Osteocyte (in vitro differentiated cells): ENCODE results near the gene RTL10. TPM values are rescaled to one million over a fixed set of nuclear protein-coding genes. Genes with fewer than 3 reads are reported as not detected.

Experiments used
- DNase-seq: peaks from one replicate; pipeline ENCODE4 v3.0.0; 2021; ENCODE audit warnings: mixed read lengths; ENCODE audit not compliant: unreplicated experiment; ENCODE audit errors: extremely low spot score
- H3K27ac Mint-ChIP-seq: one replicate; pipeline ENCODE4 v1.8.0; 2021; ENCODE audit warnings: mild to moderate bottlenecking, mixed read lengths; ENCODE audit not compliant: unreplicated experiment
- H3K27me3 Mint-ChIP-seq: one replicate; pipeline ENCODE4 v1.8.0; 2021; ENCODE audit warnings: mixed read lengths; ENCODE audit not compliant: unreplicated experiment
- H3K36me3 Mint-ChIP-seq: one replicate; pipeline ENCODE4 v1.8.0; 2021; ENCODE audit warnings: mixed read lengths; ENCODE audit not compliant: unreplicated experiment
- H3K4me1 Mint-ChIP-seq: one replicate; pipeline ENCODE4 v1.8.0; 2021; ENCODE audit warnings: mixed read lengths; ENCODE audit not compliant: unreplicated experiment
- H3K4me3 Mint-ChIP-seq: one replicate; pipeline ENCODE4 v1.8.0; 2021; ENCODE audit warnings: mild to moderate bottlenecking, moderate library complexity, mixed read lengths; ENCODE audit not compliant: unreplicated experiment
- H3K9me3 Mint-ChIP-seq: one replicate; pipeline ENCODE4 v1.8.0; 2021; ENCODE audit warnings: mixed read lengths; ENCODE audit not compliant: unreplicated experiment
- CTCF ChIP-seq: fragments of 200-600 bp; sonication (generic); IDR thresholded peaks from 2 replicates; pipeline ENCODE4 v1.5.0; 2021; ENCODE audit warnings: antibody characterized with exemption, mild to moderate bottlenecking, moderate library complexity
- total RNA-seq: library from RNA; stranded (reverse); gene quantifications from 2 replicates; pipeline ENCODE4 v1.2.1, GENCODE V29; 2021

Gene RTL10
- total RNA-seq, 1 donor from 2014 or later: 30.4 TPM

- Mint-ChIP-seq H3K4me3 (no peak overlapping the region), H3K27me3 (no peaks in the 10 kb centered on the region), H3K27ac (no peak overlapping the region), H3K4me1 (peaks cover 32% of the 10 kb centered on the region), H3K9me3 (no peaks in the 10 kb centered on the region), H3K36me3 (peaks cover 2% of the 10 kb centered on the region)
- no peak for TF ChIP-seq CTCF
- DNase-seq: no peak
Observed at GRCh38 chr22:19809741-19810140, 44.9 kb downstream of the RTL10 start.

GRCh38 chr22:19808873-19809478 lies 45.7 kb downstream of the RTL10 start:
- Mint-ChIP-seq H3K27me3 (no peaks in the 10 kb centered on the region), H3K4me1 (peaks cover 29% of the 10 kb centered on the region), H3K9me3 (no peaks in the 10 kb centered on the region), H3K27ac (no peak overlapping the region), H3K4me3 (no peak overlapping the region), H3K36me3 (peaks cover 2% of the 10 kb centered on the region)
- no peak for TF ChIP-seq CTCF
- no peak for DNase-seq

- H3K36me3 Mint-ChIP-seq: peaks cover 2% of the 10 kb centered on the region
- no peak for DNase-seq
- H3K27me3 Mint-ChIP-seq: no peaks in the 10 kb centered on the region
- H3K9me3 Mint-ChIP-seq: no peaks in the 10 kb centered on the region
- no peak overlapping the region for H3K27ac Mint-ChIP-seq
- peaks cover 29% of the 10 kb centered on the region for H3K4me1 Mint-ChIP-seq
- no peak overlapping the region for H3K4me3 Mint-ChIP-seq
- TF ChIP-seq CTCF: no peak
Observed at GRCh38 chr22:19807914-19808872, 46.5 kb downstream of the RTL10 start.

GRCh38 chr22:19807161-19807913 lies 47.3 kb downstream of the RTL10 start:
- Mint-ChIP-seq H3K4me3 (no peak overlapping the region), H3K4me1 (peaks cover 31% of the 10 kb centered on the region), H3K36me3 (peaks cover 2% of the 10 kb centered on the region), H3K27ac (no peak overlapping the region), H3K9me3 (no peaks in the 10 kb centered on the region), H3K27me3 (no peaks in the 10 kb centered on the region)
- DNase-seq: no peak
- no peak for TF ChIP-seq CTCF
